Measurements from ENCODE around the gene TMEM52B.

The TMEM52B gene

GRCh38 chr12:10214136-10214894 is 35.5 kb downstream of the TMEM52B start:
- no peak for TF ChIP-seq CTCF (IDR thresholded peaks at IDR 0.05)

- no peak for TF ChIP-seq CTCF (IDR thresholded peaks at IDR 0.05)
Observed at GRCh38 chr12:10214895-10215267, 36.0 kb downstream of the TMEM52B start.

- TF ChIP-seq CTCF (IDR thresholded peaks at IDR 0.05): no peak
Observed at GRCh38 chr12:10215436-10215835, 36.6 kb downstream of the TMEM52B start.

GRCh38 chr12:10218021-10218420 is 39.2 kb downstream of the TMEM52B start:
- TF ChIP-seq CTCF (IDR thresholded peaks at IDR 0.05): no peak

- TF ChIP-seq CTCF (IDR thresholded peaks at IDR 0.05): no peak
Observed at GRCh38 chr12:10220398-10221077, 41.7 kb downstream of the TMEM52B start.

GRCh38 chr12:10221846-10222245 is 43.0 kb downstream of the TMEM52B start:
- TF ChIP-seq CTCF (IDR thresholded peaks at IDR 0.05): no peak

- TF ChIP-seq CTCF (IDR thresholded peaks at IDR 0.05): no peak
Observed at GRCh38 chr12:10223208-10223607, 44.4 kb downstream of the TMEM52B start.

Measured in LNCAP (cell line).